Endothelial cell of umbilical vein (primary cell): Measurements from ENCODE around the gene MEF2C. TPM values are rescaled to one million over a fixed set of nuclear protein-coding genes. Genes with fewer than 3 reads are reported as not detected.

Source experiments
- BruUV-seq: library from RNA; stranded (reverse); fragments of 400-500 nt; replicated peaks from 2 replicates; lab custom pipeline; 2021; lab: Mats Ljungman, UMichigan
- CTCF ChIA-PET: fragments of 300-600, 350-600 bp; sonication (Branson Sonifier 250); formaldehyde crosslinking; loops from one replicate; lab custom pipeline; 2021; ENCODE audit warnings: antibody characterized with exemption, inconsistent platforms; lab: Charles Lee
- POLR2A ChIA-PET: fragments of 300-600, 350-600 bp; sonication (Branson Sonifier 250); formaldehyde crosslinking; loops from one replicate; lab custom pipeline; 2021; ENCODE audit warnings: antibody characterized with exemption, inconsistent platforms; lab: Charles Lee
- DNase-seq: peaks from one replicate; pipeline ENCODE4 v3.0.0-alpha.2; 2011; ENCODE audit warnings: low read depth, low spot score
- FAIRE-seq: peaks from 2 replicates; lab custom pipeline; 2011; peaks lifted over from hg19 to GRCh38; lab: Jason Lieb, UNC
- H2AFZ ChIP-seq: 2 replicates; pipeline ENCODE4 v1.6.0; 2012; ENCODE audit warnings: low read depth, low read length, control low read depth, inconsistent platforms
- H3K27ac ChIP-seq: 2 replicates; pipeline ENCODE4 v1.5.1; 2011; ENCODE audit warnings: low read depth, mild to moderate bottlenecking, control low read depth, low read length, moderate library complexity; ENCODE audit not compliant: insufficient read depth
- H3K27me3 ChIP-seq, 2 experiments: 2 replicates each; pipeline versions ENCODE4 v1.6.0 to v1.6.1; 2011; ENCODE audit warnings: low read length in 2 of 2, mixed read lengths in 1 of 2; ENCODE audit not compliant: control insufficient read depth in 2 of 2, insufficient read depth in 2 of 2
- H3K36me3 ChIP-seq, 2 experiments: 2 replicates in 1 of 2; 3 replicates in 1 of 2; pipeline ENCODE4 v1.5.1; 2011; ENCODE audit warnings: low read length in 2 of 2, mild to moderate bottlenecking in 1 of 2, moderate library complexity in 1 of 2; ENCODE audit not compliant: control insufficient read depth in 2 of 2, insufficient read depth in 2 of 2; ENCODE audit errors: extremely low read depth in 1 of 2
- H3K4me1 ChIP-seq: 3 replicates; pipeline ENCODE4 v1.5.1; 2011; ENCODE audit warnings: mild to moderate bottlenecking, low read length; ENCODE audit not compliant: control insufficient read depth, insufficient read depth; ENCODE audit errors: extremely low read depth
- H3K4me2 ChIP-seq: 2 replicates; pipeline ENCODE4 v1.6.1; 2011; ENCODE audit warnings: low read length, control low read depth, mixed read lengths; ENCODE audit not compliant: insufficient read depth
- H3K4me3 ChIP-seq, 3 experiments: fragments of 200-600 bp in 1 of 3; sonication (generic), shearing (Covaris generic) in 1 of 3; replicated peaks in 1 of 3; 2 replicates each; pipeline ENCODE4 v1.5.1; 2011 to 2016; ENCODE audit warnings: control low read depth in 3 of 3, low read length in 3 of 3, mild to moderate bottlenecking in 2 of 3, inconsistent platforms in 1 of 3, low read depth in 1 of 3, moderate library complexity in 1 of 3; ENCODE audit not compliant: insufficient read depth in 1 of 3
- H3K79me2 ChIP-seq: 2 replicates; pipeline ENCODE4 v1.6.0; 2012; ENCODE audit warnings: low read length, inconsistent platforms; ENCODE audit not compliant: control insufficient read depth, insufficient read depth
- H3K9ac ChIP-seq: replicated peaks from 2 replicates; pipeline ENCODE3; 2011; ENCODE audit warnings: low read length, control low read depth; ENCODE audit not compliant: insufficient read depth; ENCODE audit errors: extremely low read depth
- H3K9me1 ChIP-seq: replicated peaks from 3 replicates; pipeline ENCODE4 v1.6.0; 2011; ENCODE audit warnings: mild to moderate bottlenecking, low read length; ENCODE audit not compliant: control insufficient read depth, insufficient read depth; ENCODE audit errors: extremely low read depth
- H3K9me3 ChIP-seq: replicated peaks from 2 replicates; pipeline ENCODE4 v1.5.1; 2012; ENCODE audit warnings: low read length, inconsistent platforms; ENCODE audit not compliant: control insufficient read depth, insufficient read depth
- H4K20me1 ChIP-seq: replicated peaks from 2 replicates; pipeline ENCODE3; 2011; ENCODE audit warnings: mild to moderate bottlenecking, low read length; ENCODE audit not compliant: control insufficient read depth, insufficient read depth; ENCODE audit errors: extremely low read depth
- CTCF ChIP-seq, 2 donors: IDR thresholded peaks; 1 replicate in 1 of 2; 2 replicates in 1 of 2; pipeline ENCODE4 v1.5.1; 2011; ENCODE audit warnings: low read length in 2 of 2, mild to moderate bottlenecking in 2 of 2, moderate library complexity in 2 of 2, control low read depth in 1 of 2, inconsistent platforms in 1 of 2, low read depth in 1 of 2; ENCODE audit not compliant: insufficient read depth in 1 of 2; ENCODE audit errors: extremely low read depth in 1 of 2
- EZH2 ChIP-seq: IDR thresholded peaks from 2 replicates; pipeline ENCODE4 v1.6.1; 2012; ENCODE audit warnings: borderline replicate concordance, low read depth, mild to moderate bottlenecking, moderate library complexity, low read length, inconsistent platforms; ENCODE audit not compliant: severe bottlenecking
- GATA2 ChIP-seq: IDR thresholded peaks from 2 replicates; pipeline ENCODE4 v1.7.0; 2011; ENCODE audit warnings: low read depth, mild to moderate bottlenecking, moderate library complexity, mixed read lengths, low read length; ENCODE audit not compliant: insufficient read length, insufficient read depth
- JUN ChIP-seq: IDR thresholded peaks from 2 replicates; pipeline ENCODE4 v1.6.1; 2011; ENCODE audit warnings: borderline replicate concordance, low read depth; ENCODE audit not compliant: insufficient read length, insufficient read depth
- dilution Hi-C: fragments of 300-500 bp; cut with MboI; formaldehyde crosslinking; loops from one replicate; pipeline ENCODE4 v1.15.0; 2019; ENCODE audit warnings: low sequenced_read_pairs; ENCODE audit not compliant: extremely low pct_ligation_motif_present
- intact Hi-C: fragments of 100-400 bp; cut with micrococcal nuclease; formaldehyde crosslinking; loops from one replicate; pipeline ENCODE4 v1.10.0; 2022
- polyA plus RNA-seq, 4 experiments: library from polyadenylated mRNA; depleted of rRNA in 3 of 4; stranded (reverse) in 3 of 4; unstranded in 1 of 4; fragments of >200 nt; gene quantifications; 2 replicates each; pipeline versions ENCODE4 v1.2.1 to v1.2.3, GENCODE V29; 2011 to 2012; ENCODE audit warnings: missing spikeins in 1 of 4
- total RNA-seq: library from RNA; stranded (reverse); gene quantifications from 2 replicates; pipeline ENCODE4 v1.2.3, GENCODE V29; 2021
- TF ChIP-seq, protein P1 (sequence below): IDR thresholded peaks from 2 replicates; pipeline ENCODE4 v1.6.1; 2011; ENCODE audit not compliant: insufficient read depth, insufficient read length

MEF2C gene
- total and polyA plus RNA-seq, 2 donors (not counting 3 experiments of a cell fraction or from before 2014, with no cell fraction given) = 21.2 to 67.7 TPM

- H3K36me3 ChIP-seq = no peaks in the 10 kb centered on the region
- H3K4me2 ChIP-seq = peak overlapping the region; percentile 25
- no peaks in the 10 kb centered on the region for H3K9me1 ChIP-seq
- dilution Hi-C loops (loop anchor here (25.0 kb wide), 1 partner anchor 543 kb away; no protein-coding TSS in a partner anchor), intact Hi-C loops (loop anchor here (1.0 to 5.0 kb wide), 3 partner anchors 539 to 1268 kb away; partner anchors contain the start of gene CCNH)
- H2AFZ ChIP-seq = peak overlapping the region; percentile 51
- BruUV-seq = no TSS peak
- H3K9me3 ChIP-seq = no peaks in the 10 kb centered on the region
- H3K27me3 ChIP-seq = peaks cover 83 to 99% of the 10 kb centered on the region in 2 experiments
- peaks cover 8% of the 10 kb centered on the region for H3K4me1 ChIP-seq
- peak; percentile 48 for FAIRE-seq
- POLR2A ChIA-PET = no interaction called here
- TF ChIP-seq, protein P1, sequence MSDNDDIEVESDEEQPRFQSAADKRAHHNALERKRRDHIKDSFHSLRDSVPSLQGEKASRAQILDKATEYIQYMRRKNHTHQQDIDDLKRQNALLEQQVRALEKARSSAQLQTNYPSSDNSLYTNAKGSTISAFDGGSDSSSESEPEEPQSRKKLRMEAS = no peak
- peak; percentile 90 to 97 for TF ChIP-seq CTCF (IDR thresholded peaks at IDR 0.05; ENCODE audit: extremely low read depth in 1 of 2, insufficient read depth in 1 of 2, low read depth in 1 of 2, low read length in 2 of 2)
- peak; percentile 63 for TF ChIP-seq EZH2
- no peak for TF ChIP-seq JUN
- TF ChIP-seq GATA2 = no peak
- H3K9ac ChIP-seq = no peak overlapping the region
- no peak overlapping the region for H3K27ac ChIP-seq
- H3K79me2 ChIP-seq = no peaks in the 10 kb centered on the region
- H3K4me3 ChIP-seq = peak overlapping the region in 1 of 3 experiments; percentile 34
- peak; percentile 37 for DNase-seq
- CTCF ChIA-PET = interaction anchor here (0.9 to 7.5 kb wide), 7 partner anchors 11 to 903 kb away, joined by 3 to 120 read pairs (median 4); no protein-coding TSS in a partner anchor
- no peaks in the 10 kb centered on the region for H4K20me1 ChIP-seq
These were observed 202.5 kb downstream of the MEF2C start for GRCh38 chr5:88680253-88681132.
